Neutrophil (primary cell): ENCODE results near the gene ATOH8.

Source experiments
- H3K27ac ChIP-seq: fragments of 200-600 bp; sonication (generic); 2 replicates; pipeline ENCODE4 v1.5.1; 2016; ENCODE audit warnings: mild to moderate bottlenecking, moderate library complexity
- H3K27me3 ChIP-seq: fragments of 200-600 bp; sonication (generic); 2 replicates; pipeline ENCODE4 v1.6.0; 2016; ENCODE audit warnings: mild to moderate bottlenecking
- H3K36me3 ChIP-seq: fragments of 200-600 bp; sonication (generic); 2 replicates; pipeline ENCODE4 v1.5.1; 2017
- H3K4me1 ChIP-seq, 2 experiments: fragments of 200-600 bp in 1 of 2; sonication (generic) in 1 of 2; 1 replicate in 1 of 2; 2 replicates in 1 of 2; pipeline versions ENCODE4 v1.5.1 to v1.6.1; 2013 to 2016; ENCODE audit warnings: low read depth in 1 of 2, low read length in 1 of 2, mild to moderate bottlenecking in 1 of 2, moderate library complexity in 1 of 2; ENCODE audit not compliant: control insufficient read depth in 1 of 2, insufficient read depth in 1 of 2
- H3K4me3 ChIP-seq, 2 experiments: fragments of 200-600 bp in 1 of 2; sonication (generic) in 1 of 2; 1 replicate in 1 of 2; 2 replicates in 1 of 2; pipeline ENCODE4 v1.5.1; 2013 to 2016; ENCODE audit warnings: low read depth in 1 of 2, low read length in 1 of 2, mild to moderate bottlenecking in 1 of 2, moderate library complexity in 1 of 2
- H3K9me3 ChIP-seq: fragments of 200-600 bp; sonication (generic); 2 replicates; pipeline ENCODE4 v1.5.1; 2016
- CTCF ChIP-seq: fragments of 200-600 bp; sonication (generic); IDR thresholded peaks from 2 replicates; pipeline ENCODE4 v1.5.1; 2016; ENCODE audit warnings: antibody characterized with exemption

The ATOH8 gene

GRCh38 chr2:85734942-85735608, 18.7 kb upstream of the ATOH8 start:
- Histone ChIP-seq H3K27me3 (no peaks in the 10 kb centered on the region), H3K9me3 (no peaks in the 10 kb centered on the region), H3K27ac (no peak overlapping the region), H3K4me1 (no peaks in the 10 kb centered on the region), H3K36me3 (no peaks in the 10 kb centered on the region), H3K4me3 (no peak overlapping the region)
- no peak for TF ChIP-seq CTCF

GRCh38 chr2:85735691-85736090, 18.1 kb upstream of the ATOH8 start:
- no peaks in the 10 kb centered on the region for H3K4me1 ChIP-seq
- no peak overlapping the region for H3K27ac ChIP-seq
- no peaks in the 10 kb centered on the region for H3K27me3 ChIP-seq
- H3K4me3 ChIP-seq: no peak overlapping the region
- H3K36me3 ChIP-seq: no peaks in the 10 kb centered on the region
- H3K9me3 ChIP-seq: no peaks in the 10 kb centered on the region
- TF ChIP-seq CTCF: no peak

GRCh38 chr2:85736456-85737355, 17.1 kb upstream of the ATOH8 start:
- no peak overlapping the region for H3K27ac ChIP-seq

GRCh38 chr2:85737481-85737880, 16.3 kb upstream of the ATOH8 start:
- H3K27me3 ChIP-seq: peaks cover 9% of the 10 kb centered on the region
- H3K4me3 ChIP-seq: no peak overlapping the region
- TF ChIP-seq CTCF: no peak
- H3K4me1 ChIP-seq: no peaks in the 10 kb centered on the region
- H3K27ac ChIP-seq: no peak overlapping the region
- no peaks in the 10 kb centered on the region for H3K36me3 ChIP-seq
- H3K9me3 ChIP-seq: no peaks in the 10 kb centered on the region

More at GRCh38 chr2:85736456-85737355, 17.1 kb upstream of the ATOH8 start:
- Histone ChIP-seq H3K36me3 (no peaks in the 10 kb centered on the region), H3K4me1 (no peaks in the 10 kb centered on the region), H3K27me3 (peaks cover 1% of the 10 kb centered on the region), H3K4me3 (no peak overlapping the region), H3K9me3 (no peaks in the 10 kb centered on the region)
- TF ChIP-seq CTCF: no peak

GRCh38 chr2:85737961-85738360, 15.8 kb upstream of the ATOH8 start:
- Histone ChIP-seq H3K36me3 (no peaks in the 10 kb centered on the region), H3K27me3 (peaks cover 14% of the 10 kb centered on the region), H3K9me3 (no peaks in the 10 kb centered on the region), H3K4me1 (no peaks in the 10 kb centered on the region), H3K4me3 (no peak overlapping the region), H3K27ac (no peak overlapping the region)
- no peak for TF ChIP-seq CTCF
